OCI-LY1 (cell line): ENCODE results near the gene WASF1.

Experiments used
- H2AFZ ChIP-seq: fragments of 200-600 bp; sonication (generic), shearing (Covaris generic); 2 replicates; pipeline ENCODE4 v1.6.0; 2014; ENCODE audit warnings: antibody characterized with exemption, mild to moderate bottlenecking, low read length
- H3F3A ChIP-seq: fragments of 200-600 bp; sonication (generic), shearing (Covaris generic); 2 replicates; pipeline ENCODE4 v1.6.0; 2014; ENCODE audit warnings: mild to moderate bottlenecking, antibody characterized with exemption, low read length, moderate library complexity; ENCODE audit not compliant: insufficient read depth
- H3K27ac ChIP-seq: fragments of 200-600 bp; sonication (generic); 2 replicates; pipeline ENCODE4 v1.5.1; 2014; ENCODE audit warnings: low read length, mixed run types, mild to moderate bottlenecking, low read depth; ENCODE audit not compliant: poor library complexity, severe bottlenecking
- H3K27me3 ChIP-seq: fragments of 200-600 bp; sonication (generic); 2 replicates; pipeline ENCODE4 v1.6.0; 2014; ENCODE audit warnings: antibody characterized with exemption, mild to moderate bottlenecking, low read length, moderate library complexity; ENCODE audit not compliant: insufficient read depth
- H3K36me3 ChIP-seq: fragments of 200-600 bp; sonication (generic); 2 replicates; pipeline ENCODE4 v1.6.1; 2014; ENCODE audit warnings: mild to moderate bottlenecking, antibody characterized with exemption, low read length, moderate library complexity, mixed read lengths; ENCODE audit not compliant: insufficient read depth
- H3K4me1 ChIP-seq: fragments of 200-600 bp; sonication (generic); 2 replicates; pipeline ENCODE4 v1.5.1; 2014; ENCODE audit warnings: mild to moderate bottlenecking, low read length, moderate library complexity; ENCODE audit not compliant: insufficient read depth, severe bottlenecking
- H3K4me2 ChIP-seq: fragments of 200-600 bp; sonication (generic), shearing (Covaris generic); 2 replicates; pipeline ENCODE4 v1.6.1; 2014; ENCODE audit warnings: low read length
- H3K4me3 ChIP-seq: fragments of 200-600 bp; sonication (generic); 2 replicates; pipeline ENCODE4 v1.5.1; 2014; ENCODE audit warnings: low read length, low read depth, mild to moderate bottlenecking, mixed read lengths; ENCODE audit not compliant: poor library complexity, severe bottlenecking
- H3K79me2 ChIP-seq: fragments of 200-600 bp; shearing (Covaris generic); 2 replicates; pipeline ENCODE4 v1.6.1; 2016; ENCODE audit warnings: mixed run types, low read length, mixed read lengths; ENCODE audit not compliant: insufficient read depth
- H3K9ac ChIP-seq: fragments of 200-600 bp; sonication (generic), shearing (Covaris generic); 2 replicates; pipeline ENCODE4 v1.6.1; 2014; ENCODE audit warnings: mild to moderate bottlenecking, low read length, mixed read lengths
- H3K9me2 ChIP-seq: fragments of 200-600 bp; sonication (generic), shearing (Covaris generic); 2 replicates; pipeline ENCODE4 v1.6.1; 2014; ENCODE audit warnings: low read depth, mild to moderate bottlenecking, low read length, mixed read lengths
- H3K9me3 ChIP-seq: fragments of 200-600 bp; shearing (Covaris generic); 2 replicates; pipeline ENCODE4 v1.6.1; 2014; ENCODE audit warnings: low read length, mixed read lengths
- H4K20me1 ChIP-seq: fragments of 200-600 bp; sonication (generic), shearing (Covaris generic); 2 replicates; pipeline ENCODE4 v1.6.0; 2016; ENCODE audit warnings: mild to moderate bottlenecking, low read length; ENCODE audit not compliant: insufficient read depth
- CTCF ChIP-seq: fragments of 200-600 bp; sonication (generic), shearing (Covaris generic); IDR thresholded peaks from 2 replicates; pipeline ENCODE4 v1.5.1; 2017; ENCODE audit warnings: mild to moderate bottlenecking, antibody characterized with exemption, low read length, moderate library complexity, mixed read lengths
- EZH2 ChIP-seq: fragments of 200-600 bp; sonication (generic), shearing (Covaris generic); IDR thresholded peaks from 2 replicates; pipeline ENCODE4 v1.8.0; 2017; ENCODE audit warnings: borderline replicate concordance, mixed run types, mild to moderate bottlenecking, antibody characterized with exemption, low read length, moderate library complexity, mixed read lengths

WASF1 gene

DNA sequence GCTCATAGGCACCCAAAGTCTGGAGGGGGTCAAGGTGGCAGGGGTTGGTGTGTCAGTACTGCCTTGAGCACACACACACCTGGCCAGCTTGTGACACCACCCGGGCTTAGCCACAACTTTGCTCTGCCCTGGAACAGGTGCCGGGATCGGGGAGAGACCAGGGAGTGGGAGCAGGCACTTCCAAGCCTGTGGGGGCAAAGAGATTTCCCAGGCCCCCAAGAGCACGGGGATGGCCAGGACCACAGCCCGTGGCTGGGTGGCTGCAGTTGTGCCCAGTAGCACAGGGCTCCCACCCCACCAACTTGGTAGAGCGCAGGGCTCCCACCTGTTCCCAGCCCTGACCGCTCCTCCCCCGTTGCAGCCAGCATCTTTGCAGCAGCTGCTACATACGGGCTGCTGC, 40.4 kb downstream of the WASF1 start:
- Histone ChIP-seq H2AFZ (no peak overlapping the region), H3K36me3 (no peaks in the 10 kb centered on the region), H4K20me1 (no peaks in the 10 kb centered on the region), H3K27ac (no peak overlapping the region), H3K27me3 (no peaks in the 10 kb centered on the region), H3K4me2 (no peak overlapping the region), H3K4me3 (no peak overlapping the region), H3K9me3 (peaks cover 4% of the 10 kb centered on the region; the same call in 1 of the 2 replicates), H3F3A (no peaks in the 10 kb centered on the region), H3K9me2 (no peaks in the 10 kb centered on the region), H3K4me1 (no peaks in the 10 kb centered on the region), H3K9ac (no peak overlapping the region), H3K79me2 (no peaks in the 10 kb centered on the region)
- TF ChIP-seq EZH2 (no peak), CTCF (no peak)

GRCh38 chr6:110137924-110138887, 41.3 kb downstream of the WASF1 start:
- H3K27ac ChIP-seq, result no peak overlapping the region
- no peaks in the 10 kb centered on the region for H3K79me2 ChIP-seq
- no peak overlapping the region for H3K4me2 ChIP-seq
- TF ChIP-seq EZH2, result no peak
- no peak for TF ChIP-seq CTCF
- H3K27me3 ChIP-seq, result no peaks in the 10 kb centered on the region
- H3K36me3 ChIP-seq, result no peaks in the 10 kb centered on the region
- no peak overlapping the region for H3K4me3 ChIP-seq
- H3K9me2 ChIP-seq, result no peaks in the 10 kb centered on the region
- no peak overlapping the region for H2AFZ ChIP-seq
- H4K20me1 ChIP-seq, result no peaks in the 10 kb centered on the region
- H3K9ac ChIP-seq, result no peak overlapping the region
- H3K4me1 ChIP-seq, result no peaks in the 10 kb centered on the region
- peaks cover 4% of the 10 kb centered on the region; the same call in 1 of the 2 replicates for H3K9me3 ChIP-seq
- H3F3A ChIP-seq, result no peaks in the 10 kb centered on the region

- Histone ChIP-seq H2AFZ (no peak overlapping the region), H3K4me2 (no peak overlapping the region), H3K9me2 (no peaks in the 10 kb centered on the region), H4K20me1 (no peaks in the 10 kb centered on the region), H3K9ac (no peak overlapping the region), H3F3A (no peaks in the 10 kb centered on the region), H3K36me3 (no peaks in the 10 kb centered on the region), H3K27me3 (no peaks in the 10 kb centered on the region), H3K4me1 (no peaks in the 10 kb centered on the region), H3K9me3 (no peaks in the 10 kb centered on the region), H3K4me3 (no peak overlapping the region), H3K79me2 (no peaks in the 10 kb centered on the region), H3K27ac (no peak overlapping the region)
- TF ChIP-seq EZH2 (no peak), CTCF (no peak)
These were observed 49.1 kb downstream of the WASF1 start for GRCh38 chr6:110130362-110130761.
